HepG2 (cell line): Measurements from ENCODE around the gene KXD1. TPM values are rescaled to one million over a fixed set of nuclear protein-coding genes. Genes with fewer than 3 reads are reported as not detected.

Source experiments
- FOSL1 ChIP-seq: sonication (generic); formaldehyde crosslinking; IDR thresholded peaks from 2 replicates; pipeline ENCODE4 v1.9.0; 2021; ENCODE audit warnings: missing genetic modification reagents, borderline replicate concordance
- HDAC1 ChIP-seq: sonication (generic); formaldehyde crosslinking; IDR thresholded peaks from 2 replicates; pipeline ENCODE4 v1.5.1; 2020; ENCODE audit warnings: mild to moderate bottlenecking, missing genetic modification reagents
- HHEX ChIP-seq: IDR thresholded peaks from 2 replicates; pipeline ENCODE4 v1.6.1; 2016; ENCODE audit warnings: control low read depth
- JUN ChIP-seq: sonication (generic); formaldehyde crosslinking; IDR thresholded peaks from 2 replicates; pipeline ENCODE4 v1.4.0; 2020; ENCODE audit warnings: mild to moderate bottlenecking, missing genetic modification reagents
- NCOA2 ChIP-seq: sonication (generic); formaldehyde crosslinking; IDR thresholded peaks from 2 replicates; pipeline ENCODE4 v1.8.0; 2022; ENCODE audit warnings: inconsistent platforms
- PAWR ChIP-seq: sonication (generic); formaldehyde crosslinking; IDR thresholded peaks from 2 replicates; pipeline ENCODE4 v1.4.0; 2020; ENCODE audit warnings: missing genetic modification reagents, mild to moderate bottlenecking, borderline replicate concordance
- RARG ChIP-seq: sonication (generic); formaldehyde crosslinking; IDR thresholded peaks from 2 replicates; pipeline ENCODE4 v1.4.0; 2020; ENCODE audit warnings: low read depth, mild to moderate bottlenecking, missing genetic modification reagents
- RXRB ChIP-seq: IDR thresholded peaks from 2 replicates; pipeline ENCODE4 v1.6.1; 2016; ENCODE audit warnings: borderline replicate concordance, missing genetic modification reagents, missing compliant biosample characterization
- SP5 ChIP-seq: IDR thresholded peaks from 2 replicates; pipeline ENCODE4 v1.6.1; 2016; ENCODE audit warnings: low read depth, borderline replicate concordance
- TCF12 ChIP-seq, 2 experiments: fragments of 450-650 bp in 1 of 2; sonication (generic) in 1 of 2; formaldehyde crosslinking in 1 of 2; IDR thresholded peaks; 2 replicates each; pipeline versions ENCODE4 v1.6.1 to v1.8.0; 2017 to 2022; ENCODE audit warnings: antibody characterized with exemption in 1 of 2, mild to moderate bottlenecking in 1 of 2, missing genetic modification reagents in 1 of 2, moderate library complexity in 1 of 2
- ZNF121 ChIP-seq: sonication (generic); formaldehyde crosslinking; IDR thresholded peaks from 2 replicates; pipeline ENCODE4 v1.5.0; 2020; ENCODE audit warnings: mild to moderate bottlenecking, missing genetic modification reagents
- ZNF761 ChIP-seq: sonication (generic); formaldehyde crosslinking; conservative IDR thresholded peaks from 2 replicates; pipeline ENCODE4 v1.4.0; 2020; ENCODE audit warnings: mild to moderate bottlenecking, missing genetic modification reagents
- polyA plus RNA-seq, 8 experiments: library from polyadenylated mRNA; depleted of rRNA in 3 of 8; stranded (reverse) in 7 of 8; unstranded in 1 of 8; fragments of >200 nt; fragmentation: Illumina TruSeq in 4 of 8; extraction: Trizol in 4 of 8; gene quantifications; 2 replicates each; pipeline versions ENCODE4 v1.2.1 to v1.2.3, GENCODE V29; 2011 to 2016; ENCODE audit warnings: low read depth in 4 of 8, missing spikeins in 1 of 8, mixed read lengths in 1 of 8; ENCODE audit not compliant: insufficient read depth in 1 of 8
- total RNA-seq, 5 experiments: library from RNA; depleted of rRNA; stranded (reverse); fragments of >200 nt; fragmentation: Illumina TruSeq; extraction: Trizol; gene quantifications; 2 replicates each; pipeline ENCODE4 v1.2.3, GENCODE V29; 2016; ENCODE audit warnings: low read depth in 1 of 5
- TF ChIP-seq, protein P1 (sequence below): sonication (generic); formaldehyde crosslinking; IDR thresholded peaks from 2 replicates; pipeline ENCODE4 v1.4.0; 2020; ENCODE audit warnings: missing genetic modification reagents
- TF ChIP-seq, protein P2 (sequence below), 2 experiments: sonication (generic) in 1 of 2; formaldehyde crosslinking in 1 of 2; IDR thresholded peaks; 2 replicates each; pipeline versions ENCODE4 v1.6.1 to v1.9.0; 2014 to 2022; ENCODE audit warnings: antibody characterized with exemption in 1 of 2, borderline replicate concordance in 1 of 2, inconsistent platforms in 1 of 2, low read depth in 1 of 2, missing genetic modification reagents in 1 of 2
- TF ChIP-seq, protein P3 (sequence below): sonication (generic); formaldehyde crosslinking; IDR thresholded peaks from 2 replicates; pipeline ENCODE4 v1.9.0; 2021; ENCODE audit warnings: missing genetic modification reagents, mild to moderate bottlenecking, borderline replicate concordance
- TF ChIP-seq, protein P4 (sequence below): sonication (generic); formaldehyde crosslinking; IDR thresholded peaks from 2 replicates; pipeline ENCODE4 v1.4.0; 2020; ENCODE audit warnings: mild to moderate bottlenecking, low read depth, missing genetic modification reagents
- TF ChIP-seq, protein P5 (sequence below): sonication (generic); formaldehyde crosslinking; IDR thresholded peaks from 2 replicates; pipeline ENCODE4 v1.8.1; 2023; ENCODE audit warnings: mild to moderate bottlenecking, inconsistent platforms, moderate library complexity, missing genetic modification reagents, borderline replicate concordance

KXD1 gene
- total and polyA plus RNA-seq, 2 of the 13 experiments (the other 11 are each of a cell fraction or from before 2014, with no cell fraction given), result 44.6 to 143 TPM

DNA sequence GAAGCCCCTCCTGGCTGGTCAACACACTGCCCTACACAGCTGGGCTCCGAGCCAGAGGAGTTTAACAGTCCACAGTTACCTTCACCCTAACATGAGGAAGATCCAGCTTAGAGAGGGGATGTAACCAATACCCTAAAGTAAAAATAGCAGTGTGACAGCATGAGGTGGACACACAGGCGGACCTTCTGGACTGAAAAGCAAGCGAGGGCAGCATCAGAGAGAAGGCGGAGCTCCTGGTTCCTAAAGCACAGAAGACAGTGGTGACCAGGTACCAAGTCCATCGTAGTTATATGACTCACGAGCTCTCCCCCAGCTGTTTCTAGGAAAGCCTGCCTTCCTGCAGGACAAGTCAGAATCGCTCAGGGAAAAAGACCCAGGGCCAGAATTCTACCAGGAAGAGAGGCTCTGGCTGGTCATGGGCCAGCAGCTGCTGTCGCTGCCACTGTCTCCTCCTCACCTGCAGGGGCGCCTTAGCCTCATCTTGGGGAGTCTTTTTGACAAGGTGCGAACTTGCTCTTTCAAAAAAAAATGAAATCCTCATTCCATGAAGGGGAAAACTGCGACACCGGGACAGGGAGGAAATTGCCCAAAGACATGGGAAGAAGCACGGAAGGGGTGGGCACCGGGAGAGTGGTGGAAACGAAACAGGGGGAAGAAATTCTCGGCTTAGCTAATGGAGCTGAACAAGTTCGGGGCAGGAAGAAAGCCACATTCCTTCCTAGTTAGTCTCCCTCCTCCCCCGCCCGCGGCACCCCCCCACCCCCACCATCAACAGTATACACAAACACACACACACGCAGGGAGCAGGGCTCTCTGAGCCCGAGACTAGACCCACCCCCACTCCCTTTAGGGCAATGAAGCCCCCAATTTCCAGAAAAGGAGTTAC lies 37.5 kb upstream of the KXD1 start (continued):
- TF ChIP-seq ZNF121 (CRISPR knock-in tag) (no peak), HHEX (CRISPR knock-in tag) (0 out of 2 replicates have a peak, but pooled peaks have one; percentile 10), RARG (CRISPR knock-in tag) (no peak), SP5 (CRISPR knock-in tag) (peak; percentile 93), JUN (CRISPR knock-in tag) (peak; percentile 82), FOSL1 (CRISPR knock-in tag) (peak; percentile 81), RXRB (peak; percentile 72; the same call in 1 of the 2 replicates), NCOA2 (CRISPR knock-in tag) (peak; percentile 42; the same call in 1 of the 2 replicates), PAWR (no peak), TCF12 (IDR thresholded peaks at IDR 0.05) (no peak), TCF12 (CRISPR knock-in tag; IDR thresholded peaks at IDR 0.05) (0 out of 2 replicates have a peak, but pooled peaks have one; percentile 64), HDAC1 (peak; percentile 60), ZNF761 (0 out of 2 replicates have a peak, but pooled peaks have one; percentile 74)
- TF ChIP-seq, protein P1, sequence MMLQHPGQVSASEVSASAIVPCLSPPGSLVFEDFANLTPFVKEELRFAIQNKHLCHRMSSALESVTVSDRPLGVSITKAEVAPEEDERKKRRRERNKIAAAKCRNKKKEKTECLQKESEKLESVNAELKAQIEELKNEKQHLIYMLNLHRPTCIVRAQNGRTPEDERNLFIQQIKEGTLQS (CRISPR knock-in tag), result peak; percentile 72
- TF ChIP-seq, protein P2, sequence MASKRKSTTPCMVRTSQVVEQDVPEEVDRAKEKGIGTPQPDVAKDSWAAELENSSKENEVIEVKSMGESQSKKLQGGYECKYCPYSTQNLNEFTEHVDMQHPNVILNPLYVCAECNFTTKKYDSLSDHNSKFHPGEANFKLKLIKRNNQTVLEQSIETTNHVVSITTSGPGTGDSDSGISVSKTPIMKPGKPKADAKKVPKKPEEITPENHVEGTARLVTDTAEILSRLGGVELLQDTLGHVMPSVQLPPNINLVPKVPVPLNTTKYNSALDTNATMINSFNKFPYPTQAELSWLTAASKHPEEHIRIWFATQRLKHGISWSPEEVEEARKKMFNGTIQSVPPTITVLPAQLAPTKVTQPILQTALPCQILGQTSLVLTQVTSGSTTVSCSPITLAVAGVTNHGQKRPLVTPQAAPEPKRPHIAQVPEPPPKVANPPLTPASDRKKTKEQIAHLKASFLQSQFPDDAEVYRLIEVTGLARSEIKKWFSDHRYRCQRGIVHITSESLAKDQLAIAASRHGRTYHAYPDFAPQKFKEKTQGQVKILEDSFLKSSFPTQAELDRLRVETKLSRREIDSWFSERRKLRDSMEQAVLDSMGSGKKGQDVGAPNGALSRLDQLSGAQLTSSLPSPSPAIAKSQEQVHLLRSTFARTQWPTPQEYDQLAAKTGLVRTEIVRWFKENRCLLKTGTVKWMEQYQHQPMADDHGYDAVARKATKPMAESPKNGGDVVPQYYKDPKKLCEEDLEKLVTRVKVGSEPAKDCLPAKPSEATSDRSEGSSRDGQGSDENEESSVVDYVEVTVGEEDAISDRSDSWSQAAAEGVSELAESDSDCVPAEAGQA (IDR thresholded peaks at IDR 0.05; ENCODE audit: low read depth), result 0 out of 2 replicates have a peak, but pooled peaks have one; percentile 29
- TF ChIP-seq, protein P2 (CRISPR knock-in tag; IDR thresholded peaks at IDR 0.05; ENCODE audit: borderline replicate concordance), result no peak
- TF ChIP-seq, protein P3, sequence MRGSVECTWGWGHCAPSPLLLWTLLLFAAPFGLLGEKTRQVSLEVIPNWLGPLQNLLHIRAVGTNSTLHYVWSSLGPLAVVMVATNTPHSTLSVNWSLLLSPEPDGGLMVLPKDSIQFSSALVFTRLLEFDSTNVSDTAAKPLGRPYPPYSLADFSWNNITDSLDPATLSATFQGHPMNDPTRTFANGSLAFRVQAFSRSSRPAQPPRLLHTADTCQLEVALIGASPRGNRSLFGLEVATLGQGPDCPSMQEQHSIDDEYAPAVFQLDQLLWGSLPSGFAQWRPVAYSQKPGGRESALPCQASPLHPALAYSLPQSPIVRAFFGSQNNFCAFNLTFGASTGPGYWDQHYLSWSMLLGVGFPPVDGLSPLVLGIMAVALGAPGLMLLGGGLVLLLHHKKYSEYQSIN, result no peak
- TF ChIP-seq, protein P4, sequence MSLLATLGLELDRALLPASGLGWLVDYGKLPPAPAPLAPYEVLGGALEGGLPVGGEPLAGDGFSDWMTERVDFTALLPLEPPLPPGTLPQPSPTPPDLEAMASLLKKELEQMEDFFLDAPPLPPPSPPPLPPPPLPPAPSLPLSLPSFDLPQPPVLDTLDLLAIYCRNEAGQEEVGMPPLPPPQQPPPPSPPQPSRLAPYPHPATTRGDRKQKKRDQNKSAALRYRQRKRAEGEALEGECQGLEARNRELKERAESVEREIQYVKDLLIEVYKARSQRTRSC, result peak; percentile 46; the same call in 1 of the 2 replicates
- TF ChIP-seq, protein P5, sequence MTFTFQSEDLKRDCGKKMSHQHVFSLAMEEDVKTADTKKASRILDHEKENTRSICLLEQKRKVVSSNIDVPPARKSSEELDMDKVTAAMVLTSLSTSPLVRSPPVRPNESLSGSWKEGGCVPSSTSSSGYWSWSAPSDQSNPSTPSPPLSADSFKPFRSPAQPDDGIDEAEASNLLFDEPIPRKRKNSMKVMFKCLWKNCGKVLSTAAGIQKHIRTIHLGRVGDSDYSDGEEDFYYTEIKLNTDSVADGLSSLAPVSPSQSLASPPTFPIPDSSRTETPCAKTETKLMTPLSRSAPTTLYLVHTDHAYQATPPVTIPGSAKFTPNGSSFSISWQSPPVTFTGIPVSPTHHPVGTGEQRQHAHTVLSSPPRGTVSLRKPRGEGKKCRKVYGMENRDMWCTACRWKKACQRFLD (CRISPR knock-in tag), result no peak
